Activated CD8-positive, alpha-beta memory T cell treated with anti-CD3 and anti-CD28 coated beads for 4 hours (primary cell): Measurements from ENCODE around the gene FFAR3.
A peak's percentile ranks its signal among the peaks of the same experiment; 100 is the strongest.

Source experiments
- DNase-seq, 2 donors: peaks; one replicate each; pipeline ENCODE4 v3.0.0-alpha.2; 2020; ENCODE audit warnings: low read depth in 2 of 2

Gene FFAR3

DNA sequence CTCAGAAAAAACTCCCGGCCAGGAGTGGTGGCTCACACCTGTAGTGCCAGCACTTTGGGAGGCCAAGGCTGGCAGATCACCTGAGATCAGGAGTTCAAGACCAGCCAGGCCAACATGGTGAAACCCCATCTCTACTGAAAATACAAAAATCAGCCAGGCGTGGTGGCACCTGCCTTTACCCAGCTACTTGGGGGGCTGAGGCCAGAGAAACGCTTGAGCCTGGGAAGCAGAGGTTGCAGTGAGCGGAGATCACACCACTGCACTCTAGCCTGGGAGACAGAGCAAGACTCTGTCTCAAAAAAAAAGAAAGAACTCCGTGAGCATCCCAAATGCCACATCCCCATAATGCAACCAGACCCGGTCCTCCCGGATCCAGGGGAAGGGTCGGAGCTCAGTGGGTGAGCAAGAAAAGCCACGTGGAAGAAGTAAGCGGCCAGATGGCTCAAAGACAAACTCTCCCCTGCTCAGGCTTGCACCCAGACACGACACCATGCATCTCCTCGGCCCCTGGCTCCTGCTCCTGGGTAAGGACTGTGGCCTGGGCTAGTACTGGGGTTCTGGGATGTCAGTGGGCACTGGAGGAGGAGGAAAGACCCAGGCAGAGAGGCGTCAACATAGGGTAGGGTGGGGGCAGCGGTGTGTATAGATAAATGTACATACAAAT, 26.6 kb upstream of the FFAR3 start:
- DNase-seq: no peak

GRCh38 chr19:35332817-35333216, 25.4 kb upstream of the FFAR3 start:
- DNase-seq: no peak

DNA sequence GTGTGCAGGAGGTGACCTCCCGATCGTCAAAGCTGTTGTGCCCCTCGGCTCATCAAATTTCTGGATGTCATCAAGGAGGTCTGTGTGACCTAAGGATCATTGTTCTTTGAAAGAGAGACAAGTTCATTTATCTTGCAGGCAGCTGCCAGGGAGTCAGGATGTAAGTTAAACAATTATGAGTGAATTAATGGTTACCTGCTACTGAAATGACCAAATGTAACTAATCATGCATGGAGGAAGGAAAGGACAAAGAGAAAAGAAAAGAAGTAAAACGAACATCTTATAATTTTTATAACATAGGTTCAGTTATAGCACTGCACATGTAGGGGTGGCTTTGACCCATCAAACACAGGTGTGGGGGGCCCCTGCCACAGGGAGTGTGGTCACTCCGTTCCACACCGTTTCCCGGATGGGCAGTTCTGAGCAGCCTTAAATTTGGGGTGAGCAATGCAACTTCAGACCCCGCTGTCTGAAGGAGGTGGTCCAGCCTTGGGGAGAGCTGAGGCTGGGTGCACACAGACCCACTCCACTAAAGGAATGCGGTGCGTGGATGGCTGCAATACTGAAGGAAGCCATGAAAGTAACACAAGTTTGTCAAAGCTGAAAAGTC, 24.0 kb upstream of the FFAR3 start:
- no peak for DNase-seq

- no peak for DNase-seq
Observed at GRCh38 chr19:35336166-35336955, 21.9 kb upstream of the FFAR3 start.

DNA sequence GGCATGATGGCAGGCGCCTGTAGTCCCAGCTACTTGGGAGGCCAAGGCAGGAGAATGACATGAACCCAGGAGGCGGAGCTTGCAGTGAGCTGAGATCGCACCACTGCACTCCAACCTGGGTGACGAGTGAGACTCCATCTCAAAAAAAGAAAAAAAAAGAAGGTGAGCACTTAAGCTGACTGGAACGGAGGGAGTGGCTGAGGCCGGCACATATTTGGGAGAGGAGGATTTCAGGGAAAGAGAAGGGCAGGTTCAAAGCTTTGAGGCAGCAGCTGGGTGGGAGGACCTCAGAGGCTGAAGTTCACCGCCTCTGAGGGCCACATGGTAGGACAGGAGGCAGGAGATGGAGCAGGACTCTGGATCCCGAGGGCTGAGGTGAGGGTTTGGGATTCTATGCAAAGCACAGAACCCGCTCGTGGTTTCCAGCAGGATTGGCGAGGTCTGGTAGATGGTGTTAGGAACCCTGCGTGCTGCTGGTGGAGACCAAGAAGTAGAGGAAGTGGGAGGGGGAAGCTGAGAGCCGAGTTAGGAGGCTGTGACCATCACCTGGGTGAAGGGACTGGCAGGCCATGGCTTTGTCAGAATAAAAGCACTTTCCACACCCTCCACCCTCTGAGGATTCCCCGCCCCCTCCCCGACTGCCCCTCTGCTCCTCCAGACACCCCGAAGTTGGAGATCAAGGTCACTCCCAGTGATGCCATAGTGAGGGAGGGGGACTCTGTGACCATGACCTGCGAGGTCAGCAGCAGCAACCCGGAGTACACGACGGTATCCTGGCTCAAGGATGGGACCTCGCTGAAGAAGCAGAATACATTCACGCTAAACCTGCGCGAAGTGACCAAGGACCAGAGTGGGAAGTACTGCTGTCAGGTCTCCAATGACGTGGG, 20.9 kb upstream of the FFAR3 start:
- DNase-seq: no peak

GRCh38 chr19:35337984-35338296, 20.3 kb upstream of the FFAR3 start:
- DNase-seq: no peak

GRCh38 chr19:35340431-35340830, 17.8 kb upstream of the FFAR3 start:
- DNase-seq: no peak

- DNase-seq: no peak
Observed at GRCh38 chr19:35341006-35341405, 17.3 kb upstream of the FFAR3 start.

- no peak for DNase-seq
Observed at GRCh38 chr19:35341565-35342225, 16.6 kb upstream of the FFAR3 start.

DNA sequence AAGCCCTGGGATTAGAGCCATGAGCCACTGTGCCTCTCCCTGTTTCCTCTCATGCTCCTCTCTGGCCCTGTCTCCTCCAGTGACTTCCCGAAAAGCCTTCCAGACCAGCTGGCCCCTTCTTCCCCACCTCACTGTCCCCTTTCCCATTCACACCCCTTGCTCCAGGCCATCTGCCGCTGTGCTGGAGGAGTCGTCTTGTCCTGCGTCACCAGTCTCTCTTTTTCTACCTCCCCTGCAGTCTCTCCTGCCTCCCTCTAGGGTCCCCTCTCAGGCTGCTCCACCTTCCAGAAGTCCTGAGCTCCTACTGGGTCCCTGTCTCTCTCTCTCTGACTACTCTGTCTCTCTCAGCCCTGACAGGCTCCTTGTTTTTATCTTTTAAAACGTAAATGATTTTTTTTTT, 15.8 kb upstream of the FFAR3 start:
- DNase-seq: no peak

GRCh38 chr19:35344511-35345031, 13.7 kb upstream of the FFAR3 start:
- no peak for DNase-seq

DNA sequence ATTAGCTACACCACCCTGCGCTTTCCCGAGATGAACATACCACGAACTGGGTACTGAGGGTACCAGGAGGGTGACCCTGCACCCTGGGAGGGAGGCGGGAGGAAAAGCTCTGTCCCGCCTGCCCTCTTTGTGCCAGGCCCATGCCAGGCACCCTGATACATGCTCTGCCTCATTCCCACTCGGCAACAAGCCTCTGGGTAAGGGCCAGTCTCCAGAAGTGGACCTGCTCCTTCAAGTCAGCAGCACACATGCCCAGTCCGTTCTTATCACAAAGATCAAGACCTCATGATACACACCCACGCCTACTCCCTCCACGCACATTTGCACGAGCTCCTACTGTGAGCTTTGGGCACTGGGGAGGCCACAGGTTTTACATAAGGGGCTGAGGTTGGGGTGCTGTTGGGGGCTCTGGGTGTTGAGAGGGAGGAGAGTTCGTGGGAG, 12.6 kb upstream of the FFAR3 start:
- no peak for DNase-seq

DNA sequence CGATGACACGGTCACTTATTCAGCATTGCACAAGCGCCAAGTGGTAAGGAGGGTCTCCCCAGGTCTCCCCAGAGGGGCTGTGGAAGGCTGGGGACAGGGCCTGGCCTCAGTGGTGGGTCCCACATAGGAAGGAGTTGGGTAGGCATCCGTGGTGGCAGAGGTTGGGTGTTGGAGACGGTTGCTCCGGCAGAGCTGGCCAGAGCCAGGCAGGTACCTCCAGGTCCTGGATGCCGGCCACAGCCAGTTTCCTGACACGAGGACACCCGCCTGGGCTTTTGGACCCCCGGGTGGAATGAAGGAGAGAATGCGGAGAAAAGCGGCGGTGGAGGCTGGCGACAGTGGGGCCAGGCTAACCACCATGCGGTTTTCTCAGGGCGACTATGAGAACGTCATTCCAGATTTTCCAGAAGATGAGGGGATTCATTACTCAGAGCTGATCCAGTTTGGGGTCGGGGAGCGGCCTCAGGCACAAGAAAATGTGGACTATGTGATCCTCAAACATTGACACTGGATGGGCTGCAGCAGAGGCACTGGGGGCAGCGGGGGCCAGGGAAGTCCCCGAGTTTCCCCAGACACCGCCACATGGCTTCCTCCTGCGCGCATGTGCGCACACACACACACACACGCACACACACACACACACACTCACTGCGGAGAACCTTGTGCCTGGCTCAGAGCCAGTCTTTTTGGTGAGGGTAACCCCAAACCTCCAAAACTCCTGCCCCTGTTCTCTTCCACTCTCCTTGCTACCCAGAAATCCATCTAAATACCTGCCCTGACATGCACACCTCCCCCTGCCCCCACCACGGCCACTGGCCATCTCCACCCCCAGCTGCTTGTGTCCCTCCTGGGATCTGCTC, 11.8 kb upstream of the FFAR3 start:
- DNase-seq: peak; percentile 33 to 57

- DNase-seq: no peak
Observed at GRCh38 chr19:35347171-35347929, 10.9 kb upstream of the FFAR3 start, which contains the start of gene FFAR1. TSS of gene FFAR1 (plus strand) at chr19:35347902. CDS start at chr19:35351552, 3,650 bp downstream.

DNA sequence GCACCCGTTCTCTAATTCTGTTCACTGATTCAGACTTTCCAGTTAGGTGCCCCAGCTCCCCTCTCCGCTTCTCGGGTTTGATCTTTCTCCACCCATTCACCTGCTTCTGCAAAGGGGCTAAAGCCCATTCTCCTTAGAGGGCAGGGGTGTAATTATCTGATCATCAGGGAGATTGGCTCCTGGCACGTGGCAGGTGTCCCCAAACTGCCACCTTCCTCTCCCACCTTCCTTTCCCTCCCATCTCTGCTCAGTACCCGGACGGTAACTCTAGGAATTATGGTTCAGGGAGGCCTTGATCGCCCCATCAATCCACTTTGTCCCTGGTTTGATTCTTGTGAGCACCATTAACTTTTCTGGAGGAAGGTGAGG, 10.3 kb upstream of the FFAR3 start:
- no peak for DNase-seq

DNA sequence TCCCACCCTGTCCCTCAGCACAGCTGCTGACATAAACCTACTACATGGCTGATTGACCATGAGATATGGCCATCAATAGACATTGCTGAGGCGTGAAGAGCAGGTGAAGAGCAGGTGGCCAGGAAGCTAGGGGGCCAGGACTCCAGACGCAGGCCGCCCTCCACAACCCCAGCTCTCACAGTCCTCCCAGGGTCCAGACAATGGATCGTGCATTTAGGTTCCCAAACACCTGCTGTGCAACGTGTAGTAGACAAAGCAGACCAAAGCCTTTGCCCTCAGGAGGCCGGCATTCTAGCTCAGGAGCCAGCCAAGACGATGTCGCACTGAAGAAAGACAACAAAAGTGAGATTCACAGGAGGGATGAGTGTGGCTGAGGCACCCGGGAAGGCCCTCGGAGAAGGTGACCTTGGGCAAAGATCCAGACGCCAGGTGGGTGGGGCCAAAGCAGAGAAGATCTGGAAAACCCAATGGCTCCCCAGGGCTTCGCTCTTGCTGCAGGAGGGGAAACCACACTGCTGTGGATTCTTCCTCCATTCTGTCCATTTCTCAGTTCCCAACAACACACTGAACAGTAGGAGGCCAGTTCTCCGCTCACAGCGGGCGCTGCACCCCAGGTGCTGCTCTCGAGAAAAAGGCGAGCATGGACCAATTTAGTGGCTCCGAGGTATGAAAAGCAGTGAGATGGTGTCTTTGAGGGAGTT, 9.2 kb upstream of the FFAR3 start:
- DNase-seq: no peak

DNA sequence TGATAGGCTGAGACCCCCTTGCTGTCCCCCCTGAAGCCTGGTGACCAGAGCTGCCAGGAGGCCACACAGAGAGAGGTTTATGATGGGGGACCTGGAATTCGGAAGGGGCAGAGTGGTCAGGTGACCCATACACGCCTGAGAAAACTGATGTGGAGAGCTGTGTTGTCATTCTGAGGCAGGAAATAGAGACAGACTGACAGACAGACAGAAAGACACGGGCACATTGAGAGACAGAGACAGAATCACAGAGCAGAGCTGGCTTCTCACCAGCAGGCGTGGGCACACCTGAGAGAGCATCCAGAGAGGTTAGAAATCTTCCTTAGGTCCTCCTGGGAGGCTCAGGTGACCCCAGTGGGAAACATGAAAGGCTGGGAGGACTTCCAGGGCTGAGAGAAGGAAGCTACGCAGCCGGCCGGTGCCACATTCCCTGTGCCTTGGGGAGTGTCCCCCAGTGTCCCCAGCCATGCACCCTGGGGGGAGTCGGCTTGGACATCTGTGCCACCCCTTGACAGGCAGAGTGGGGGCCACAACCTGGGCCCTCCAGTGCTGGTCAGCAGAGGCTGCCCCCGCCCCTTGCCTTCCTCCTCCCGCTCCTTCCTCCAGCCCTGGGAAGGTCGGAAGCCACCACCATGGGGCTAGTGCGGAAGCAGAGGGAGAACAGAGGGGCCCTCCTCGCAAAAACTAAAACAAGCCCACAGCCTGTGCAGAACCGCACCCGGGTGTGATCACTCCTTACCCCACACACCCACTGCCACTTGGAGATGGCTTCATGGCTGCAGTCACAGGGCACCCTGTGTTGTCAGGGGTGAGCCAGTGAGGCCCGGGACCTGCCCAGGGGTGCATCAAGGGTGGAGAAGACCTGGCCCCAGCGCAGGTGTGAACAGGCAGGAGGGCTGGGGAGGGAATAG, 8.4 kb upstream of the FFAR3 start:
- DNase-seq: no peak

DNA sequence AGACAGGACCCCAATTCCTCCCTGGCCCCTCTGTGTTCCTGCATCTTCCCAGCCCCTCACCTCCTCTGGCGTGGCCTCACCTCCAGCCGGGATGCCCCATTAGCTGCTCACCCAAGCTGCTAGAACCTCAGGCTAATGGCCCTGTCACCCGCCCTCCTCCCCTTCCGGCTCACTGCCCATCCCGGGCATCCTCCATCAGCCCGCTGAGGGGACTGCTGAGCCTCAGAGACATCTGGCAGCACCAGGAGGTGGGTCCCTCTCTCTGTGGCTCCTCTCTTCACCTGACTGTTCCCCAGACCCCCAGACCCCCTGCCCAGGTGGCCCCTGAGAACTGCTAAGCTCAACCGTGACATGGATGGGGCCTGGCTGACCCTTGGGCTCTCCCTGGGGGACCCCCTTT, 7.7 kb upstream of the FFAR3 start:
- DNase-seq: no peak
